Endothelial cell of umbilical vein (primary cell): ENCODE data around the gene PANK3. TPM values are rescaled to one million over a fixed set of nuclear protein-coding genes. Genes with fewer than 3 reads are reported as not detected.

Experiments used
- BruUV-seq: library from RNA; stranded (reverse); fragments of 400-500 nt; replicated peaks from 2 replicates; lab custom pipeline; 2021; lab: Mats Ljungman, UMichigan
- CTCF ChIA-PET: fragments of 300-600, 350-600 bp; sonication (Branson Sonifier 250); formaldehyde crosslinking; loops from one replicate; lab custom pipeline; 2021; ENCODE audit warnings: antibody characterized with exemption, inconsistent platforms; lab: Charles Lee
- POLR2A ChIA-PET: fragments of 300-600, 350-600 bp; sonication (Branson Sonifier 250); formaldehyde crosslinking; loops from one replicate; lab custom pipeline; 2021; ENCODE audit warnings: antibody characterized with exemption, inconsistent platforms; lab: Charles Lee
- DNase-seq: peaks from one replicate; pipeline ENCODE4 v3.0.0-alpha.2; 2011; ENCODE audit warnings: low read depth, low spot score
- FAIRE-seq: peaks from 2 replicates; lab custom pipeline; 2011; peaks lifted over from hg19 to GRCh38; lab: Jason Lieb, UNC
- H2AFZ ChIP-seq: 2 replicates; pipeline ENCODE4 v1.6.0; 2012; ENCODE audit warnings: low read depth, low read length, control low read depth, inconsistent platforms
- H3K27ac ChIP-seq: 2 replicates; pipeline ENCODE4 v1.5.1; 2011; ENCODE audit warnings: low read depth, mild to moderate bottlenecking, control low read depth, low read length, moderate library complexity; ENCODE audit not compliant: insufficient read depth
- H3K27me3 ChIP-seq, 2 experiments: 2 replicates each; pipeline versions ENCODE4 v1.6.0 to v1.6.1; 2011; ENCODE audit warnings: low read length in 2 of 2, mixed read lengths in 1 of 2; ENCODE audit not compliant: control insufficient read depth in 2 of 2, insufficient read depth in 2 of 2
- H3K36me3 ChIP-seq, 2 experiments: 2 replicates in 1 of 2; 3 replicates in 1 of 2; pipeline ENCODE4 v1.5.1; 2011; ENCODE audit warnings: low read length in 2 of 2, mild to moderate bottlenecking in 1 of 2, moderate library complexity in 1 of 2; ENCODE audit not compliant: control insufficient read depth in 2 of 2, insufficient read depth in 2 of 2; ENCODE audit errors: extremely low read depth in 1 of 2
- H3K4me1 ChIP-seq: 3 replicates; pipeline ENCODE4 v1.5.1; 2011; ENCODE audit warnings: mild to moderate bottlenecking, low read length; ENCODE audit not compliant: control insufficient read depth, insufficient read depth; ENCODE audit errors: extremely low read depth
- H3K4me2 ChIP-seq: 2 replicates; pipeline ENCODE4 v1.6.1; 2011; ENCODE audit warnings: low read length, control low read depth, mixed read lengths; ENCODE audit not compliant: insufficient read depth
- H3K4me3 ChIP-seq, 3 experiments: fragments of 200-600 bp in 1 of 3; sonication (generic), shearing (Covaris generic) in 1 of 3; replicated peaks in 1 of 3; 2 replicates each; pipeline ENCODE4 v1.5.1; 2011 to 2016; ENCODE audit warnings: control low read depth in 3 of 3, low read length in 3 of 3, mild to moderate bottlenecking in 2 of 3, inconsistent platforms in 1 of 3, low read depth in 1 of 3, moderate library complexity in 1 of 3; ENCODE audit not compliant: insufficient read depth in 1 of 3
- H3K79me2 ChIP-seq: 2 replicates; pipeline ENCODE4 v1.6.0; 2012; ENCODE audit warnings: low read length, inconsistent platforms; ENCODE audit not compliant: control insufficient read depth, insufficient read depth
- H3K9ac ChIP-seq: replicated peaks from 2 replicates; pipeline ENCODE3; 2011; ENCODE audit warnings: low read length, control low read depth; ENCODE audit not compliant: insufficient read depth; ENCODE audit errors: extremely low read depth
- H3K9me1 ChIP-seq: replicated peaks from 3 replicates; pipeline ENCODE4 v1.6.0; 2011; ENCODE audit warnings: mild to moderate bottlenecking, low read length; ENCODE audit not compliant: control insufficient read depth, insufficient read depth; ENCODE audit errors: extremely low read depth
- H3K9me3 ChIP-seq: replicated peaks from 2 replicates; pipeline ENCODE4 v1.5.1; 2012; ENCODE audit warnings: low read length, inconsistent platforms; ENCODE audit not compliant: control insufficient read depth, insufficient read depth
- H4K20me1 ChIP-seq: replicated peaks from 2 replicates; pipeline ENCODE3; 2011; ENCODE audit warnings: mild to moderate bottlenecking, low read length; ENCODE audit not compliant: control insufficient read depth, insufficient read depth; ENCODE audit errors: extremely low read depth
- EZH2 ChIP-seq: IDR thresholded peaks from 2 replicates; pipeline ENCODE4 v1.6.1; 2012; ENCODE audit warnings: borderline replicate concordance, low read depth, mild to moderate bottlenecking, moderate library complexity, low read length, inconsistent platforms; ENCODE audit not compliant: severe bottlenecking
- FOS ChIP-seq: IDR thresholded peaks from 2 replicates; pipeline ENCODE4 v1.6.1; 2011; ENCODE audit warnings: mild to moderate bottlenecking, low read length, moderate library complexity, borderline replicate concordance; ENCODE audit not compliant: insufficient read depth
- GATA2 ChIP-seq: IDR thresholded peaks from 2 replicates; pipeline ENCODE4 v1.7.0; 2011; ENCODE audit warnings: low read depth, mild to moderate bottlenecking, moderate library complexity, mixed read lengths, low read length; ENCODE audit not compliant: insufficient read length, insufficient read depth
- JUN ChIP-seq: IDR thresholded peaks from 2 replicates; pipeline ENCODE4 v1.6.1; 2011; ENCODE audit warnings: borderline replicate concordance, low read depth; ENCODE audit not compliant: insufficient read length, insufficient read depth
- MYC ChIP-seq: IDR thresholded peaks from one replicate; pipeline ENCODE4 v1.6.1; 2011; ENCODE audit warnings: mild to moderate bottlenecking, low read depth, low read length
- POLR2A ChIP-seq: IDR thresholded peaks from 2 replicates; pipeline ENCODE4 v1.6.1; 2012; ENCODE audit warnings: low read depth, mild to moderate bottlenecking, control low read depth, low read length
- POLR2AphosphoS5 ChIP-seq: IDR thresholded peaks from 2 replicates; pipeline ENCODE4 v1.6.1; 2012; ENCODE audit warnings: low read depth, mild to moderate bottlenecking, control low read depth, low read length, moderate library complexity; ENCODE audit not compliant: insufficient read depth
- dilution Hi-C: fragments of 300-500 bp; cut with MboI; formaldehyde crosslinking; loops from one replicate; pipeline ENCODE4 v1.15.0; 2019; ENCODE audit warnings: low sequenced_read_pairs; ENCODE audit not compliant: extremely low pct_ligation_motif_present
- intact Hi-C: fragments of 100-400 bp; cut with micrococcal nuclease; formaldehyde crosslinking; loops from one replicate; pipeline ENCODE4 v1.10.0; 2022
- polyA plus RNA-seq, 4 experiments: library from polyadenylated mRNA; depleted of rRNA in 3 of 4; stranded (reverse) in 3 of 4; unstranded in 1 of 4; fragments of >200 nt; gene quantifications; 2 replicates each; pipeline versions ENCODE4 v1.2.1 to v1.2.3, GENCODE V29; 2011 to 2012; ENCODE audit warnings: missing spikeins in 1 of 4
- total RNA-seq: library from RNA; stranded (reverse); gene quantifications from 2 replicates; pipeline ENCODE4 v1.2.3, GENCODE V29; 2021
- TF ChIP-seq, protein P1 (sequence below), 2 donors: IDR thresholded peaks; 1 replicate in 1 of 2; 2 replicates in 1 of 2; pipeline ENCODE4 v1.5.1; 2011; ENCODE audit warnings: low read length in 2 of 2, mild to moderate bottlenecking in 2 of 2, moderate library complexity in 2 of 2, control low read depth in 1 of 2, inconsistent platforms in 1 of 2, low read depth in 1 of 2; ENCODE audit not compliant: insufficient read depth in 1 of 2; ENCODE audit errors: extremely low read depth in 1 of 2
- TF ChIP-seq, protein P2 (sequence below): IDR thresholded peaks from 2 replicates; pipeline ENCODE4 v1.6.1; 2011; ENCODE audit not compliant: insufficient read depth, insufficient read length

Gene PANK3
- total and polyA plus RNA-seq, 2 donors (not counting 3 experiments of a cell fraction or from before 2014, with no cell fraction given) = 8.1 to 78.8 TPM

DNA sequence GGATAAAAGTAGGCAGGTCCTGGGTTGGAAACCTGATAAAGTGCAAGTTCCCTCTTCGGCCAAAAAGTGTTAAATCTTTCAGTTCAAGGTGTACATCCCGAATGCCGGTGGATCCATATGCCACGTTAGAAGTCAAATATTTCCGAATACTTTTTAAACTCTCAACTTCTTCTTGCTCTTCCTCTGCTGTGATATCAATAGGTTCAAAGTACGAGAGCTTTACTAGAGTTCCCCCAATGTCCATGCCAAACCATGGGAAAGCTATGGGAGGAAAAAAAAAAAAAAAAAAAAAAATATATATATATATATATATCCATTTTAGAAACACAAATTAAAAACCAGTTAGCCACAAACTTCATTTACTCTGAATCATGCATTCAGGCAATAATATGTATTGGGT lies 10.4 kb downstream of the PANK3 start:
- no TSS peak for BruUV-seq
- ChIA-PET POLR2A (no interaction called here), CTCF (interaction anchor here (0.7 kb wide), 1 partner anchor 12 kb away, joined by 3 read pairs; no protein-coding TSS in a partner anchor)
- dilution Hi-C loops (no loop called here), intact Hi-C loops (no loop called here)
- DNase-seq (no peak), FAIRE-seq (no peak)
- no peak overlapping the region for H3K9ac ChIP-seq
- peaks cover 9% of the 10 kb centered on the region for H4K20me1 ChIP-seq
- H3K4me3 ChIP-seq = no peak overlapping the region
- no peaks in the 10 kb centered on the region for H3K9me3 ChIP-seq
- no peaks in the 10 kb centered on the region for H3K4me1 ChIP-seq
- no peak overlapping the region for H3K27ac ChIP-seq
- H3K9me1 ChIP-seq = no peaks in the 10 kb centered on the region
- H3K36me3 ChIP-seq = peaks cover 2 to 6% of the 10 kb centered on the region in 2 experiments
- TF ChIP-seq POLR2A = no peak
- TF ChIP-seq FOS = no peak
- TF ChIP-seq EZH2 = no peak
- TF ChIP-seq GATA2 = no peak
- TF ChIP-seq JUN = no peak
- TF ChIP-seq MYC = no peak
- TF ChIP-seq, protein P1, sequence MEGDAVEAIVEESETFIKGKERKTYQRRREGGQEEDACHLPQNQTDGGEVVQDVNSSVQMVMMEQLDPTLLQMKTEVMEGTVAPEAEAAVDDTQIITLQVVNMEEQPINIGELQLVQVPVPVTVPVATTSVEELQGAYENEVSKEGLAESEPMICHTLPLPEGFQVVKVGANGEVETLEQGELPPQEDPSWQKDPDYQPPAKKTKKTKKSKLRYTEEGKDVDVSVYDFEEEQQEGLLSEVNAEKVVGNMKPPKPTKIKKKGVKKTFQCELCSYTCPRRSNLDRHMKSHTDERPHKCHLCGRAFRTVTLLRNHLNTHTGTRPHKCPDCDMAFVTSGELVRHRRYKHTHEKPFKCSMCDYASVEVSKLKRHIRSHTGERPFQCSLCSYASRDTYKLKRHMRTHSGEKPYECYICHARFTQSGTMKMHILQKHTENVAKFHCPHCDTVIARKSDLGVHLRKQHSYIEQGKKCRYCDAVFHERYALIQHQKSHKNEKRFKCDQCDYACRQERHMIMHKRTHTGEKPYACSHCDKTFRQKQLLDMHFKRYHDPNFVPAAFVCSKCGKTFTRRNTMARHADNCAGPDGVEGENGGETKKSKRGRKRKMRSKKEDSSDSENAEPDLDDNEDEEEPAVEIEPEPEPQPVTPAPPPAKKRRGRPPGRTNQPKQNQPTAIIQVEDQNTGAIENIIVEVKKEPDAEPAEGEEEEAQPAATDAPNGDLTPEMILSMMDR (IDR thresholded peaks at IDR 0.05; ENCODE audit: extremely low read depth in 1 of 2, insufficient read depth in 1 of 2, low read depth in 1 of 2, low read length in 2 of 2) = no peak
- TF ChIP-seq, protein P2, sequence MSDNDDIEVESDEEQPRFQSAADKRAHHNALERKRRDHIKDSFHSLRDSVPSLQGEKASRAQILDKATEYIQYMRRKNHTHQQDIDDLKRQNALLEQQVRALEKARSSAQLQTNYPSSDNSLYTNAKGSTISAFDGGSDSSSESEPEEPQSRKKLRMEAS = no peak
- TF ChIP-seq POLR2AphosphoS5 = no peak
- H3K27me3 ChIP-seq = no peaks in the 10 kb centered on the region
- no peak overlapping the region for H2AFZ ChIP-seq
- no peak overlapping the region for H3K4me2 ChIP-seq
- peaks cover 84% of the 10 kb centered on the region for H3K79me2 ChIP-seq
